SK-N-SH (cell line): ENCODE measurements around the gene GPX1. TPM values are rescaled to one million over a fixed set of nuclear protein-coding genes. Genes with fewer than 3 reads are reported as not detected.

Experiments
- CTCF ChIA-PET: fragments of 300-600, 350-600 bp; formaldehyde crosslinking; extraction: SDS; loops from one replicate; lab custom pipeline; 2021; lab: Yijun Ruan, JAX
- POLR2A ChIA-PET: fragments of 350-600 bp; sonication (Branson Sonifier 250); formaldehyde crosslinking; extraction: SDS; loops from one replicate; lab custom pipeline; 2020; ENCODE audit warnings: antibody characterized with exemption, inconsistent platforms; lab: Yijun Ruan, JAX
- DNase-seq: peaks from one replicate; pipeline ENCODE4 v3.0.0; 2012
- H2AFZ ChIP-seq: fragments of 200-600 bp; sonication (generic); 2 replicates; pipeline ENCODE4 v1.8.1; 2016; ENCODE audit warnings: antibody characterized with exemption, mild to moderate bottlenecking, low read depth
- H3F3A ChIP-seq: fragments of 200-600 bp; sonication (generic); replicated peaks from 2 replicates; pipeline ENCODE3; 2016; ENCODE audit warnings: antibody characterized with exemption, mild to moderate bottlenecking; ENCODE audit not compliant: insufficient read depth
- H3K27ac ChIP-seq, 2 experiments: fragments of 200-500 bp in 1 of 2; fragments of 200-600 bp in 1 of 2; sonication (Bioruptor generic) in 1 of 2; sonication (generic), shearing (Covaris generic) in 1 of 2; 2 replicates each; pipeline versions ENCODE4 v1.5.1 to v1.6.1; 2014 to 2016; ENCODE audit warnings: low read depth in 2 of 2, inconsistent platforms in 1 of 2, low read length in 1 of 2, mild to moderate bottlenecking in 1 of 2, mixed read lengths in 1 of 2
- H3K27me3 ChIP-seq: fragments of 200-600 bp; sonication (generic), shearing (Covaris generic); 2 replicates; pipeline ENCODE4 v1.6.1; 2016; ENCODE audit warnings: mixed run types; ENCODE audit not compliant: insufficient read depth
- H3K36me3 ChIP-seq, 2 experiments: fragments of 200-500 bp in 1 of 2; fragments of 200-600 bp in 1 of 2; sonication (Bioruptor generic) in 1 of 2; sonication (generic) in 1 of 2; replicated peaks in 1 of 2; 2 replicates each; pipeline versions ENCODE3 to v1.5.1; 2014 to 2016; ENCODE audit warnings: low read length in 1 of 2, mild to moderate bottlenecking in 1 of 2; ENCODE audit not compliant: insufficient read depth in 2 of 2, control insufficient read depth in 1 of 2
- H3K4me1 ChIP-seq, 2 experiments: fragments of 200-500 bp in 1 of 2; fragments of 200-600 bp in 1 of 2; sonication (Bioruptor generic) in 1 of 2; sonication (generic), shearing (Covaris generic) in 1 of 2; 2 replicates each; pipeline versions ENCODE4 v1.5.1 to v1.6.1; 2014 to 2016; ENCODE audit warnings: low read depth in 1 of 2, low read length in 1 of 2, mixed run types in 1 of 2; ENCODE audit not compliant: insufficient read depth in 2 of 2, control insufficient read depth in 1 of 2
- H3K4me2 ChIP-seq: fragments of 200-600 bp; sonication (generic), shearing (Covaris generic); 2 replicates; pipeline ENCODE4 v1.6.1; 2017; ENCODE audit warnings: mixed run types
- H3K4me3 ChIP-seq, 2 experiments: fragments of 200-500 bp in 1 of 2; fragments of 200-600 bp in 1 of 2; sonication (Bioruptor generic) in 1 of 2; sonication (generic), shearing (Covaris generic) in 1 of 2; 2 replicates each; pipeline versions ENCODE4 v1.5.1 to v1.8.1; 2014 to 2016; ENCODE audit warnings: low read depth in 2 of 2, inconsistent platforms in 1 of 2, low read length in 1 of 2, mild to moderate bottlenecking in 1 of 2, mixed read lengths in 1 of 2, moderate library complexity in 1 of 2
- H3K79me2 ChIP-seq: fragments of 200-600 bp; sonication (generic); 2 replicates; pipeline ENCODE4 v1.8.1; 2017; ENCODE audit warnings: mild to moderate bottlenecking; ENCODE audit not compliant: insufficient read depth
- H3K9ac ChIP-seq: fragments of 200-600 bp; sonication (generic); 2 replicates; pipeline ENCODE4 v1.6.1; 2017; ENCODE audit warnings: mixed run types
- H3K9me2 ChIP-seq: fragments of 200-600 bp; sonication (generic); 2 replicates; pipeline ENCODE4 v1.6.1; 2017; ENCODE audit warnings: mixed run types
- H3K9me3 ChIP-seq: fragments of 200-600 bp; sonication (generic); 2 replicates; pipeline ENCODE4 v1.6.1; 2017; ENCODE audit warnings: mixed run types, mild to moderate bottlenecking, moderate library complexity
- H4K20me1 ChIP-seq: fragments of 200-600 bp; sonication (generic); 2 replicates; pipeline ENCODE4 v1.6.1; 2017; ENCODE audit warnings: mild to moderate bottlenecking, mixed run types; ENCODE audit not compliant: insufficient read depth
- CTCF ChIP-seq: fragments of 200-600 bp; sonication (generic); IDR thresholded peaks from 2 replicates; pipeline ENCODE4 v1.6.1; 2017; ENCODE audit warnings: antibody characterized with exemption, mild to moderate bottlenecking, moderate library complexity
- ELF1 ChIP-seq: IDR thresholded peaks from 2 replicates; pipeline ENCODE4 v1.4.0; 2012
- EP300 ChIP-seq, 2 experiments: IDR thresholded peaks; 2 replicates each; pipeline versions ENCODE4 v1.4.0 to v1.6.1; 2012; ENCODE audit warnings: borderline replicate concordance in 1 of 2, low read depth in 1 of 2, low read length in 1 of 2
- GABPA ChIP-seq: IDR thresholded peaks from 2 replicates; pipeline ENCODE4 v1.4.0; 2012; ENCODE audit warnings: low read depth, mild to moderate bottlenecking
- GATA2 ChIP-seq: sonication (generic); formaldehyde crosslinking; IDR thresholded peaks from 2 replicates; pipeline ENCODE4 v1.5.0; 2020; ENCODE audit warnings: mild to moderate bottlenecking, missing genetic modification reagents
- MEF2A ChIP-seq: IDR thresholded peaks from 2 replicates; pipeline ENCODE4 v1.4.0; 2012; ENCODE audit warnings: low read depth, borderline replicate concordance
- NFIC ChIP-seq: IDR thresholded peaks from 2 replicates; pipeline ENCODE4 v1.4.0; 2012; ENCODE audit warnings: borderline replicate concordance
- NRF1 ChIP-seq: IDR thresholded peaks from 2 replicates; pipeline ENCODE4 v1.6.1; 2012; ENCODE audit warnings: low read depth, mild to moderate bottlenecking, low read length
- POLR2AphosphoS5 ChIP-seq: IDR thresholded peaks from 2 replicates; pipeline ENCODE4 v1.6.1; 2012; ENCODE audit warnings: low read depth, low read length
- RXRA ChIP-seq: IDR thresholded peaks from 2 replicates; pipeline ENCODE4 v1.4.0; 2012; ENCODE audit warnings: low read depth, mild to moderate bottlenecking, borderline replicate concordance
- SMC3 ChIP-seq: IDR thresholded peaks from 2 replicates; pipeline ENCODE4 v1.6.1; 2012; ENCODE audit warnings: low read depth, low read length, improper control_type of control experiment
- TAF1 ChIP-seq: IDR thresholded peaks from 2 replicates; pipeline ENCODE4 v1.6.1; 2012; ENCODE audit warnings: low read depth, mild to moderate bottlenecking, low read length, moderate library complexity, borderline replicate concordance
- WGBS: methylation state at CpG from one replicate; pipeline ENCODE4 v1.1.6; 2017; ENCODE audit warnings: low lambda C conversion rate; 5-methylcytosine and 5-hydroxymethylcytosine counted together
- polyA plus RNA-seq, 3 experiments: library from polyadenylated mRNA; depleted of rRNA; stranded (reverse); fragments of >200 nt; gene quantifications; 2 replicates each; pipeline ENCODE4 v1.2.3, GENCODE V29; 2012
- TF ChIP-seq, protein P1 (sequence below): IDR thresholded peaks from 2 replicates; pipeline ENCODE4; 2012
- TF ChIP-seq, protein P2 (sequence below): fragments of 150-350 bp; IDR thresholded peaks from 2 replicates; pipeline ENCODE4 v1.6.1; 2017; ENCODE audit warnings: antibody characterized with exemption, low read length, low read depth, borderline replicate concordance

Gene GPX1
- polyA plus RNA-seq, 1 of the 3 experiments (the other 2 are of a cell fraction) = 815 TPM

GRCh38 chr3:49343163-49343562 lies 15.0 kb downstream of the GPX1 start:
- DNase-seq = no peak
- Histone ChIP-seq H4K20me1 (no peaks in the 10 kb centered on the region), H3K9me2 (no peaks in the 10 kb centered on the region), H3K4me1 (peaks cover 11 to 14% of the 10 kb centered on the region in 2 experiments; a peak in 2 of 4 replicates), H3K9me3 (no peaks in the 10 kb centered on the region), H3K36me3 (no peaks in the 10 kb centered on the region), H3F3A (peaks cover 17% of the 10 kb centered on the region), H3K79me2 (peaks cover 27% of the 10 kb centered on the region), H2AFZ (no peak overlapping the region), H3K4me3 (no peak overlapping the region), H3K4me2 (no peak overlapping the region), H3K9ac (no peak overlapping the region), H3K27ac (no peak overlapping the region), H3K27me3 (no peaks in the 10 kb centered on the region)
- POLR2A ChIA-PET = no interaction called here
- WGBS = 94% methylated on average over 3 of the region's 3 CpGs
- TF ChIP-seq GATA2 (CRISPR knock-in tag) (no peak), TAF1 (no peak)
- CTCF ChIA-PET = interaction anchor here (0.7 to 2.2 kb wide), 3 partner anchors 106 to 196 kb away, joined by 4 to 7 read pairs (median 7); partner anchors contain the start of gene KLHDC8B

- Histone ChIP-seq H3K4me1 (peaks cover 11% of the 10 kb centered on the region in 2 experiments; a peak in 2 of 4 replicates), H4K20me1 (no peaks in the 10 kb centered on the region; the same call in 1 of the 2 replicates), H2AFZ (no peak overlapping the region), H3K36me3 (peaks cover 0 to 5% of the 10 kb centered on the region in 2 experiments), H3K9me3 (no peaks in the 10 kb centered on the region)
- TF ChIP-seq NFIC = no peak
- TF ChIP-seq, protein P1, sequence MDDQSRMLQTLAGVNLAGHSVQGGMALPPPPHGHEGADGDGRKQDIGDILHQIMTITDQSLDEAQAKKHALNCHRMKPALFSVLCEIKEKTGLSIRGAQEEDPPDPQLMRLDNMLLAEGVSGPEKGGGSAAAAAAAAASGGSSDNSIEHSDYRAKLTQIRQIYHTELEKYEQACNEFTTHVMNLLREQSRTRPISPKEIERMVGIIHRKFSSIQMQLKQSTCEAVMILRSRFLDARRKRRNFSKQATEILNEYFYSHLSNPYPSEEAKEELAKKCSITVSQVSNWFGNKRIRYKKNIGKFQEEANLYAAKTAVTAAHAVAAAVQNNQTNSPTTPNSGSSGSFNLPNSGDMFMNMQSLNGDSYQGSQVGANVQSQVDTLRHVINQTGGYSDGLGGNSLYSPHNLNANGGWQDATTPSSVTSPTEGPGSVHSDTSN = no peak
- no peak for TF ChIP-seq ELF1
- no peak for TF ChIP-seq MEF2A
- TF ChIP-seq, all 33 proteins: peak for 0
- 97% methylated on average over 6 of the region's 6 CpGs for WGBS
- Histone ChIP-seq H3F3A (peaks cover 13% of the 10 kb centered on the region), H3K4me2 (no peak overlapping the region), H3K27ac (no peak overlapping the region), H3K27me3 (no peaks in the 10 kb centered on the region), H3K9me2 (no peaks in the 10 kb centered on the region), H3K79me2 (peaks cover 39% of the 10 kb centered on the region), H3K4me3 (no peak overlapping the region), H3K9ac (no peak overlapping the region)
- DNase-seq = no peak
- POLR2A ChIA-PET = no interaction called here
- CTCF ChIA-PET = interaction anchor here (2.2 kb wide), 1 partner anchor 171 kb away, joined by 7 read pairs; the partner anchor contains the start of gene KLHDC8B
Measured at GRCh38 chr3:49341996-49342395, 16.2 kb downstream of the GPX1 start.

DNA sequence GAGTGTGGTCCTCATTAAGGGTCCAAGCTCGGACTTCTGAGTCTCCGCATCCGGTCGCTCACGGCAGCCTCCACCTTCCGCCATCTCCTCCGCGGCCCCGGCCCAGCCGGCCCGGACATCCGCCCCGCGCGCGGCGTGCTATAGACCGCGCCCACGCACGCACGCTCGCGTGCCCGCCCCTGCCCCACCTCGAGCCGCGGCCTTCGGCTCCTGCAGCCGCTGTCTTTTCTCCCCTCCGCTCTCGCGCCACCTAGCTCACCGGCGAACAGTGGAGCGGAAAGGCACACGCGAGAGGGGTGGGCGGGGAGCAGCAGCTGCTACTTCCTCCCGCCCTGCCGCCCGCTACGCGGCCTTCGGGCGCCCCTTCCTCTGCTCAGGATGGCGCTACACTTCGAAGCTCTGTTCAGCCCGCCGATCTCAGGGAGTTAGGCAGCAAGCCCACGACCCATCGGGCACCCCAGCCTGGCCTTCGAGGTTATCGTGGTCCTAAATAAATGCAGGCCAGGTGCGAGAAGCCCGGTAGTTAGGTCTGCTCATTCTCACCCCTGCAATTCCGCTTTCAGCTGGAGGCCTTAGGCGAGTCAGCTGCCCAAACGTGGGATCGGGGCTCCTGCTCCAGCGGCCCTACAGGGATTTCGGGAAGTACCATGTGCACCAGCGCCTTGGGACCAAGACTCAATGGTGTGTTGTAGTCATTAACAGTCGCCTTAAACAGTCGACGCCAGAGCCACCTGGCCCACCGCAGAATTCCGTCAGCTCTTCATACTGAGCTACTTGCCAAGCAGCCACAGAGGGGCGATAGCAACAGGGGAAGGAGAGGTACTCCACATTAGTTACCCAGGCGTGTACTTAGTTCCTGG lies 18.0 kb downstream of the GPX1 start, which contains the start of gene USP4:
Gene USP4, minus strand, starts transcription at position 113 of the 860 bp plus-strand sequence. Its CDS starts 29 bp downstream, at position 84.
- WGBS = 57% methylated on average over 7 of the region's 70 CpGs
- ChIA-PET POLR2A (interaction anchor here (0.6 to 1.9 kb wide), 18 partner anchors 17 to 333 kb away, joined by 3 to 16 read pairs (median 4); partner anchors contain the start of genes DAG1, NICN1, RHOA and TCTA), CTCF (interaction anchor here (0.6 to 2.3 kb wide), 25 partner anchors 8 to 787 kb away, joined by 3 to 22 read pairs (median 3); partner anchors contain the start of genes AMT, DAG1, GPX1 and KLHDC8B)
- TF ChIP-seq NRF1 (peak; percentile 55), SMC3 (peak; percentile 35; the same call in 1 of the 2 replicates), CTCF (peak; percentile 30), GABPA (peak; percentile 77), RXRA (no peak), POLR2AphosphoS5 (peak; percentile 85), EP300 (IDR thresholded peaks at IDR 0.05; ENCODE audit: borderline replicate concordance in 1 of 2, low read depth in 1 of 2, low read length in 1 of 2) (peak in 1 of 2 experiments; percentile 19; a peak in 1 of 4 replicates)
- TF ChIP-seq, protein P2, sequence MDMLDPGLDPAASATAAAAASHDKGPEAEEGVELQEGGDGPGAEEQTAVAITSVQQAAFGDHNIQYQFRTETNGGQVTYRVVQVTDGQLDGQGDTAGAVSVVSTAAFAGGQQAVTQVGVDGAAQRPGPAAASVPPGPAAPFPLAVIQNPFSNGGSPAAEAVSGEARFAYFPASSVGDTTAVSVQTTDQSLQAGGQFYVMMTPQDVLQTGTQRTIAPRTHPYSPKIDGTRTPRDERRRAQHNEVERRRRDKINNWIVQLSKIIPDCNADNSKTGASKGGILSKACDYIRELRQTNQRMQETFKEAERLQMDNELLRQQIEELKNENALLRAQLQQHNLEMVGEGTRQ = no peak

More for the DNA sequence above, 18.0 kb downstream of the GPX1 start, which contains the start of gene USP4:
- no peaks in the 10 kb centered on the region for H3K9me3 ChIP-seq
- no peaks in the 10 kb centered on the region for H3K27me3 ChIP-seq
- H3K4me1 ChIP-seq = peaks cover 5 to 11% of the 10 kb centered on the region in 2 experiments; a peak in 2 of 4 replicates
- H2AFZ ChIP-seq = peak within 1 kb of the TSS; percentile 87
- peak within 1 kb of the TSS; percentile 94 for H3K4me2 ChIP-seq
- H3K79me2 ChIP-seq = peaks cover 55% of the 10 kb centered on the region
- H3K9ac ChIP-seq = peak within 1 kb of the TSS; percentile 95
- peak within 1 kb of the TSS; percentile 77 to 93 for H3K27ac ChIP-seq
- no peaks in the 10 kb centered on the region for H3K9me2 ChIP-seq
- no peaks in the 10 kb centered on the region; the same call in 1 of the 2 replicates for H4K20me1 ChIP-seq
- DNase-seq = peak; percentile 93
- H3F3A ChIP-seq = peaks cover 12% of the 10 kb centered on the region
- peak within 1 kb of the TSS; percentile 67 to 69 for H3K4me3 ChIP-seq
- peaks cover 5 to 17% of the 10 kb centered on the region in 2 experiments for H3K36me3 ChIP-seq
